Muscle of leg (tissue), 11 donors: ENCODE results near the gene PTPRN2. TPM values are rescaled to one million over a fixed set of nuclear protein-coding genes. Genes with fewer than 3 reads are reported as not detected.
"Not testable (repeated sequence)": the region's sequence is repeated elsewhere in the genome, so short reads cannot be mapped to it uniquely, and the experiment has no call there.

ENCODE experiments used
- DNase-seq: peaks from one replicate; pipeline ENCODE4 v3.0.0; 2013
- H3K27ac ChIP-seq: one replicate; pipeline ENCODE4 v1.5.1; 2013; ENCODE audit warnings: mild to moderate bottlenecking, low read length, control low read depth
- H3K27me3 ChIP-seq: one replicate; pipeline ENCODE4 v1.6.1; 2013; ENCODE audit warnings: low read length; ENCODE audit not compliant: control insufficient read depth, insufficient read depth
- H3K36me3 ChIP-seq: one replicate; pipeline ENCODE4 v1.6.1; 2013; ENCODE audit warnings: low read length; ENCODE audit not compliant: control insufficient read depth, insufficient read depth
- H3K4me1 ChIP-seq: one replicate; pipeline ENCODE4 v1.6.1; 2013; ENCODE audit warnings: low read length; ENCODE audit not compliant: control insufficient read depth, insufficient read depth
- H3K4me3 ChIP-seq: one replicate; pipeline ENCODE4 v1.5.1; 2013; ENCODE audit warnings: low read length, control low read depth
- H3K9me3 ChIP-seq: replicated peaks from 2 replicates; pipeline ENCODE4 v1.6.1; 2013; ENCODE audit warnings: low read depth, low read length; ENCODE audit not compliant: control insufficient read depth
- WGBS: methylation state at CpG from one replicate; pipeline ENCODE4 v1.1.5; 2013; ENCODE audit warnings: missing lambda C conversion rate; ENCODE audit not compliant: insufficient coverage; 5-methylcytosine and 5-hydroxymethylcytosine counted together
- polyA plus RNA-seq, 8 donors: library from polyadenylated mRNA; unstranded; fragments of 120-200 nt; gene quantifications; one replicate each; pipeline versions ENCODE4 v1.2.1 to v1.2.3, GENCODE V29; 2013; ENCODE audit warnings: inconsistent platforms in 1 of 8, low replicate concordance in 1 of 8; ENCODE audit not compliant: insufficient read length in 8 of 8, insufficient read depth in 1 of 8
- total RNA-seq: library from RNA; stranded (reverse); fragments of 120-200 nt; gene quantifications from one replicate; pipeline ENCODE4 v1.2.4, GENCODE V29; 2013

Gene PTPRN2
- total and polyA plus RNA-seq, 9 donors: 1.4 to 2.9 (median 2.3) TPM

GRCh38 chr7:158037211-158037610 lies 550.4 kb downstream of the PTPRN2 start:
- H3K27me3 ChIP-seq: no peaks in the 10 kb centered on the region
- H3K9me3 ChIP-seq: peaks cover 11% of the 10 kb centered on the region
- no peak overlapping the region for H3K4me3 ChIP-seq
- no peak for DNase-seq
- no peaks in the 10 kb centered on the region for H3K36me3 ChIP-seq
- no CpG with 5 or more reads among the region's 7 CpGs for WGBS
- no peak overlapping the region for H3K27ac ChIP-seq
- no peaks in the 10 kb centered on the region for H3K4me1 ChIP-seq

GRCh38 chr7:158035343-158035742 lies 552.3 kb downstream of the PTPRN2 start:
- Histone ChIP-seq H3K27me3 (no peaks in the 10 kb centered on the region), H3K4me3 (no peak overlapping the region), H3K9me3 (peaks cover 11% of the 10 kb centered on the region), H3K4me1 (no peaks in the 10 kb centered on the region), H3K36me3 (no peaks in the 10 kb centered on the region), H3K27ac (no peak overlapping the region)
- 50% methylated on average over 2 of the region's 4 CpGs for WGBS
- no peak for DNase-seq

- Histone ChIP-seq H3K36me3 (no peaks in the 10 kb centered on the region), H3K27ac (no peak overlapping the region), H3K4me1 (no peaks in the 10 kb centered on the region), H3K27me3 (no peaks in the 10 kb centered on the region), H3K9me3 (peaks cover 9% of the 10 kb centered on the region), H3K4me3 (no peak overlapping the region)
- DNase-seq: no peak
- 40% methylated on average over 1 of the region's 3 CpGs for WGBS
Observed at GRCh38 chr7:158034571-158034970, 553.1 kb downstream of the PTPRN2 start.

- not testable (repeated sequence) for H3K36me3 ChIP-seq, H3K27me3 ChIP-seq, H3K9me3 ChIP-seq, H3K4me1 ChIP-seq, DNase-seq, H3K27ac ChIP-seq, H3K4me3 ChIP-seq
- 99% methylated on average over 5 of the region's 6 CpGs for WGBS
Observed at GRCh38 chr7:158033925-158034324, 553.7 kb downstream of the PTPRN2 start.

- Histone ChIP-seq H3K4me3 (no peak overlapping the region), H3K27ac (no peak overlapping the region), H3K36me3 (no peaks in the 10 kb centered on the region), H3K9me3 (no peaks in the 10 kb centered on the region), H3K27me3 (no peaks in the 10 kb centered on the region), H3K4me1 (no peaks in the 10 kb centered on the region)
- DNase-seq: no peak
- WGBS: 90% methylated on average over 6 of the region's 8 CpGs
Observed at GRCh38 chr7:158033196-158033595, 554.4 kb downstream of the PTPRN2 start.

GRCh38 chr7:158032561-158033115 lies 555.0 kb downstream of the PTPRN2 start:
- Histone ChIP-seq H3K27ac (no peak overlapping the region), H3K4me3 (no peak overlapping the region), H3K4me1 (no peaks in the 10 kb centered on the region), H3K36me3 (no peaks in the 10 kb centered on the region), H3K27me3 (no peaks in the 10 kb centered on the region), H3K9me3 (no peaks in the 10 kb centered on the region)
- DNase-seq: no peak
- 63% methylated on average over 9 of the region's 11 CpGs for WGBS

GRCh38 chr7:158031867-158032308 lies 555.7 kb downstream of the PTPRN2 start:
- 24% methylated on average over 8 of the region's 13 CpGs for WGBS
- Histone ChIP-seq H3K9me3 (no peaks in the 10 kb centered on the region), H3K27ac (no peak overlapping the region), H3K4me1 (no peaks in the 10 kb centered on the region), H3K4me3 (no peak overlapping the region), H3K36me3 (no peaks in the 10 kb centered on the region), H3K27me3 (no peaks in the 10 kb centered on the region)
- DNase-seq: no peak

GRCh38 chr7:158030566-158030965 lies 557.1 kb downstream of the PTPRN2 start:
- Histone ChIP-seq H3K9me3 (no peaks in the 10 kb centered on the region), H3K36me3 (no peaks in the 10 kb centered on the region), H3K4me1 (no peaks in the 10 kb centered on the region), H3K4me3 (no peak overlapping the region), H3K27ac (no peak overlapping the region), H3K27me3 (no peaks in the 10 kb centered on the region)
- DNase-seq: no peak
- WGBS: 70% methylated on average over 9 of the region's 11 CpGs

- WGBS: 85% methylated on average over 10 of the region's 10 CpGs
- H3K27ac ChIP-seq: no peak overlapping the region
- H3K27me3 ChIP-seq: no peaks in the 10 kb centered on the region
Observed at GRCh38 chr7:158030071-158030470, 557.6 kb downstream of the PTPRN2 start.

GRCh38 chr7:158029509-158029908 lies 558.1 kb downstream of the PTPRN2 start:
- H3K4me3 ChIP-seq: no peak overlapping the region
- no peak overlapping the region for H3K27ac ChIP-seq
- no peak for DNase-seq
- H3K4me1 ChIP-seq: peaks cover 7% of the 10 kb centered on the region
- H3K27me3 ChIP-seq: no peaks in the 10 kb centered on the region
- WGBS: 40% methylated on average over 4 of the region's 5 CpGs
- no peaks in the 10 kb centered on the region for H3K36me3 ChIP-seq
- no peaks in the 10 kb centered on the region for H3K9me3 ChIP-seq

More at GRCh38 chr7:158030071-158030470, 557.6 kb downstream of the PTPRN2 start:
- DNase-seq: no peak
- no peaks in the 10 kb centered on the region for H3K9me3 ChIP-seq
- H3K4me1 ChIP-seq: peaks cover 2% of the 10 kb centered on the region
- no peaks in the 10 kb centered on the region for H3K36me3 ChIP-seq
- H3K4me3 ChIP-seq: no peak overlapping the region

- DNase-seq: no peak
- H3K27me3 ChIP-seq: no peaks in the 10 kb centered on the region
- no peaks in the 10 kb centered on the region for H3K9me3 ChIP-seq
- peaks cover 13% of the 10 kb centered on the region for H3K4me1 ChIP-seq
- no peaks in the 10 kb centered on the region for H3K36me3 ChIP-seq
- 89% methylated on average over 21 of the region's 22 CpGs for WGBS
- no peak overlapping the region for H3K27ac ChIP-seq
- no peak overlapping the region for H3K4me3 ChIP-seq
Observed at GRCh38 chr7:158028971-158029370, 558.7 kb downstream of the PTPRN2 start.
